PC-9 (cell line): ENCODE measurements around the gene COX14. TPM values are rescaled to one million over a fixed set of nuclear protein-coding genes. Genes with fewer than 3 reads are reported as not detected.

Source experiments
- BruUV-seq: library from RNA; stranded (reverse); fragments of 400-500 nt; replicated peaks from 2 replicates; lab custom pipeline; 2021; lab: Mats Ljungman, UMichigan
- CTCF ChIA-PET: fragments of 300-600 bp; sonication (Branson Sonifier 250); formaldehyde crosslinking; loops from one replicate; lab custom pipeline; 2022; ENCODE audit warnings: antibody characterized with exemption; lab: Charles Lee
- POLR2A ChIA-PET: fragments of 300-600 bp; sonication (Branson Sonifier 250); formaldehyde crosslinking; loops from one replicate; lab custom pipeline; 2022; ENCODE audit warnings: antibody characterized with exemption; ENCODE audit not compliant: unreplicated experiment; lab: Charles Lee
- DNase-seq, 2 experiments: peaks; one replicate each; pipeline versions ENCODE4 v3.0.0 to v3.0.0-alpha.2; 2015 to 2022; ENCODE audit warnings: mixed read lengths in 1 of 2
- H2AFZ ChIP-seq: fragments of 200-600 bp; sonication (generic); 2 replicates; pipeline ENCODE4 v1.8.1; 2017; ENCODE audit warnings: antibody characterized with exemption
- H3F3A ChIP-seq: fragments of 200-600 bp; sonication (generic); 2 replicates; pipeline ENCODE4 v1.8.1; 2017; ENCODE audit warnings: antibody characterized with exemption, mild to moderate bottlenecking, low read depth; ENCODE audit not compliant: insufficient read depth
- H3K27ac ChIP-seq: fragments of 200-600 bp; sonication (generic); 2 replicates; pipeline ENCODE4 v1.6.1; 2016; ENCODE audit warnings: mixed run types
- H3K27me3 ChIP-seq: fragments of 200-600 bp; sonication (generic); 2 replicates; pipeline ENCODE4 v1.6.1; 2016; ENCODE audit warnings: low read depth, mixed run types; ENCODE audit not compliant: insufficient read depth
- H3K36me3 ChIP-seq: fragments of 200-600 bp; sonication (generic); 2 replicates; pipeline ENCODE4 v1.6.1; 2016; ENCODE audit warnings: low read depth, mixed run types
- H3K4me1 ChIP-seq: fragments of 200-600 bp; sonication (generic); replicated peaks from 2 replicates; pipeline ENCODE4 v1.6.1; 2016; ENCODE audit warnings: mixed run types; ENCODE audit not compliant: insufficient read depth
- H3K4me2 ChIP-seq: fragments of 200-600 bp; sonication (generic); 2 replicates; pipeline ENCODE4 v1.6.1; 2017; ENCODE audit warnings: mixed run types
- H3K4me3 ChIP-seq: fragments of 200-600 bp; sonication (generic); 2 replicates; pipeline ENCODE4 v1.6.1; 2016; ENCODE audit warnings: mixed run types
- H3K79me2 ChIP-seq: fragments of 200-600 bp; sonication (generic); 2 replicates; pipeline ENCODE4 v1.6.1; 2017; ENCODE audit warnings: low read depth, mixed run types
- H3K9me2 ChIP-seq: fragments of 200-600 bp; sonication (generic); 2 replicates; pipeline ENCODE4 v1.8.1; 2017; ENCODE audit warnings: mild to moderate bottlenecking; ENCODE audit not compliant: insufficient read depth
- H3K9me3 ChIP-seq: fragments of 200-600 bp; sonication (generic); 2 replicates; pipeline ENCODE4 v1.8.1; 2016; ENCODE audit warnings: low read depth; ENCODE audit not compliant: insufficient read depth
- H4K20me1 ChIP-seq: fragments of 200-600 bp; sonication (generic); 2 replicates; pipeline ENCODE4 v1.8.1; 2017; ENCODE audit not compliant: insufficient read depth
- CTCF ChIP-seq: fragments of 200-600 bp; sonication (generic); conservative IDR thresholded peaks from 2 replicates; pipeline ENCODE4 v1.6.1; 2017; ENCODE audit warnings: mixed run types, antibody characterized with exemption, mild to moderate bottlenecking, moderate library complexity
- EZH2 ChIP-seq: fragments of 200-600 bp; sonication (generic); IDR thresholded peaks from 2 replicates; pipeline ENCODE4 v1.8.0; 2017; ENCODE audit warnings: antibody characterized with exemption, low read depth
- intact Hi-C: fragments of 100-400 bp; cut with micrococcal nuclease; formaldehyde crosslinking; loops from one replicate; pipeline ENCODE4 v1.10.0; 2022; ENCODE audit not compliant: unreplicated experiment
- total RNA-seq: library from RNA; stranded (reverse); gene quantifications from 2 replicates; pipeline ENCODE4 v1.2.3, GENCODE V29; 2021

The COX14 gene
- total RNA-seq, 1 experiment from 2014 or later: 53.9 TPM

- no peak for DNase-seq
- CTCF ChIA-PET: no interaction called here
- Histone ChIP-seq H3K4me1 (no peaks in the 10 kb centered on the region), H2AFZ (no peak overlapping the region), H3F3A (no peaks in the 10 kb centered on the region), H3K4me2 (no peak overlapping the region), H3K36me3 (no peaks in the 10 kb centered on the region), H3K79me2 (no peaks in the 10 kb centered on the region), H3K27ac (no peak overlapping the region), H3K9me2 (no peaks in the 10 kb centered on the region), H4K20me1 (no peaks in the 10 kb centered on the region), H3K4me3 (no peak overlapping the region), H3K9me3 (no peaks in the 10 kb centered on the region), H3K27me3 (no peaks in the 10 kb centered on the region)
- POLR2A ChIA-PET: no interaction called here
- TF ChIP-seq EZH2 (no peak), CTCF (no peak)
- no TSS peak for BruUV-seq
- intact Hi-C loops: loop anchor here (1.0 to 5.0 kb wide), 3 partner anchors 100 to 1947 kb away; no protein-coding TSS in a partner anchor
Observed at GRCh38 chr12:50075808-50076170, 36.2 kb upstream of the COX14 start.

GRCh38 chr12:50077099-50077498, 34.9 kb upstream of the COX14 start:
- Histone ChIP-seq H3K4me1 (no peaks in the 10 kb centered on the region), H3K36me3 (no peaks in the 10 kb centered on the region), H3K9me3 (no peaks in the 10 kb centered on the region), H3K4me3 (no peak overlapping the region), H3F3A (no peaks in the 10 kb centered on the region), H3K27ac (no peak overlapping the region), H3K27me3 (no peaks in the 10 kb centered on the region), H4K20me1 (no peaks in the 10 kb centered on the region), H3K79me2 (no peaks in the 10 kb centered on the region), H2AFZ (no peak overlapping the region), H3K9me2 (no peaks in the 10 kb centered on the region), H3K4me2 (no peak overlapping the region)
- TF ChIP-seq CTCF (no peak), EZH2 (no peak)
- BruUV-seq: no TSS peak
- POLR2A ChIA-PET: no interaction called here
- DNase-seq: no peak
- CTCF ChIA-PET: no interaction called here
- intact Hi-C loops: loop anchor here (5.0 kb wide), 2 partner anchors 1275 to 1945 kb away; no protein-coding TSS in a partner anchor

- CTCF ChIA-PET: no interaction called here
- H2AFZ ChIP-seq: no peak overlapping the region
- no peaks in the 10 kb centered on the region for H3K27me3 ChIP-seq
- peaks cover 1% of the 10 kb centered on the region; the same call in 1 of the 2 replicates for H3K4me1 ChIP-seq
- H4K20me1 ChIP-seq: no peaks in the 10 kb centered on the region
- H3K4me2 ChIP-seq: no peak overlapping the region
- H3K9me2 ChIP-seq: no peaks in the 10 kb centered on the region
- H3K36me3 ChIP-seq: no peaks in the 10 kb centered on the region
- no peaks in the 10 kb centered on the region; the same call in 1 of the 2 replicates for H3F3A ChIP-seq
- no TSS peak for BruUV-seq
- no peak overlapping the region for H3K4me3 ChIP-seq
- no peak for DNase-seq
- no peaks in the 10 kb centered on the region for H3K9me3 ChIP-seq
- POLR2A ChIA-PET: no interaction called here
- TF ChIP-seq CTCF (no peak), EZH2 (no peak)
- intact Hi-C loops: loop anchor here (5.0 kb wide), 2 partner anchors 1274 to 1944 kb away; no protein-coding TSS in a partner anchor
- H3K27ac ChIP-seq: no peak overlapping the region
- H3K79me2 ChIP-seq: no peaks in the 10 kb centered on the region
Observed at GRCh38 chr12:50078281-50078680, 33.8 kb upstream of the COX14 start.
